NCI-H2171 treated with DMSO at 0.1 percent for 48 hours (cell line): ENCODE measurements around the gene USP33.
"Not testable (repeated sequence)": the region's sequence is repeated elsewhere in the genome, so short reads cannot be mapped to it uniquely, and the experiment has no call there.

Source experiments
- DNase-seq: peaks from one replicate; lab custom pipeline; 2025; lab: John Stamatoyannopoulos, UW

USP33 gene

GRCh38 chr1:77739235-77739634 is 20.4 kb downstream of the USP33 start:
- no peak for DNase-seq

GRCh38 chr1:77732090-77732489 is 27.6 kb downstream of the USP33 start:
- no peak for DNase-seq

- DNase-seq = no peak
These were observed 33.9 kb downstream of the USP33 start for GRCh38 chr1:77725706-77726105.

GRCh38 chr1:77718181-77718580 is 41.5 kb downstream of the USP33 start:
- DNase-seq = no peak

GRCh38 chr1:77716065-77716464 is 43.6 kb downstream of the USP33 start:
- DNase-seq = no peak

- DNase-seq = no peak
These were observed 49.9 kb downstream of the USP33 start for GRCh38 chr1:77709727-77710126.

- no peak for DNase-seq
These were observed 53.3 kb downstream of the USP33 start for GRCh38 chr1:77706321-77706720.

- DNase-seq = no peak
These were observed 54.9 kb downstream of the USP33 start for GRCh38 chr1:77704736-77705135.

GRCh38 chr1:77699673-77700072 is 60.0 kb downstream of the USP33 start:
- not testable (repeated sequence) for DNase-seq

- no peak for DNase-seq
These were observed 62.2 kb downstream of the USP33 start for GRCh38 chr1:77697441-77697840.

- DNase-seq = no peak
These were observed 70.7 kb downstream of the USP33 start for GRCh38 chr1:77688939-77689338.

- DNase-seq = no peak
These were observed 72.1 kb downstream of the USP33 start for GRCh38 chr1:77687519-77687906.

GRCh38 chr1:77686796-77687518 is 72.7 kb downstream of the USP33 start:
- DNase-seq = peak; percentile 25

GRCh38 chr1:77683160-77684148 is 76.2 kb downstream of the USP33 start:
- DNase-seq = peak; percentile 93

GRCh38 chr1:77682460-77683159 is 77.0 kb downstream of the USP33 start, which contains the start of gene ZZZ3:
ZZZ3 (minus strand) TSS chr1:77682658; CDS start chr1:77633354, 49,304 bp downstream.
- DNase-seq = peak; percentile 97

- DNase-seq = no peak
These were observed 79.5 kb downstream of the USP33 start for GRCh38 chr1:77680173-77680572.

GRCh38 chr1:77678660-77679610 is 80.7 kb downstream of the USP33 start:
- DNase-seq = no peak

- not testable (repeated sequence) for DNase-seq
These were observed 84.8 kb downstream of the USP33 start for GRCh38 chr1:77674807-77675206.

GRCh38 chr1:77673716-77674355 is 85.8 kb downstream of the USP33 start:
- DNase-seq = no peak

GRCh38 chr1:77673030-77673429 is 86.6 kb downstream of the USP33 start:
- no peak for DNase-seq

GRCh38 chr1:77672374-77672773 is 87.3 kb downstream of the USP33 start:
- no peak for DNase-seq
